GM19351 (cell line): Measurements from ENCODE around the gene PDE3A.

ENCODE experiments used
- ATAC-seq: cut with Tn5 transposase; IDR thresholded peaks from one replicate; pipeline ENCODE4 v1.9.1; 2021; ENCODE audit warnings: mild to moderate bottlenecking, moderate library complexity; ENCODE audit not compliant: unreplicated experiment

The PDE3A gene

DNA sequence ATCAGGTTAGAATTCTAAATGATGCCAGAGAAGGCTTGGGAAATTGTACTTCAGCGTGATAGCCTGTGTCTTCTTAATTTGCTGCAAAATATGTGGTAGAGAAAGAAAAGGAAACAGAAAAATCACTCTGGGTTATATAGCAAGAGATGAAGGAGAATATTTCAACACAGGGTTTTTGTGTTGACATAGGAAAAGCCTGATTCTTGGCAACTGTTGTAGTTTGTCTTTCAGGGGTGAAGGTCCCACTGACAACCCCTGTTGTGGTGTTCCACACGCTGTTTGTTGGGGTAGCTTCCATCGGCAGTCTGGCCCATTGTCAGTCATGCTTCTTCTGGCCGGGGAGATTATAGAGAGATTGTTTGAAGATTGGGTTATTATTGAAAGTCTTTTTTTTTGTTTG is 313.0 kb downstream of the PDE3A start:
- ATAC-seq: no peak

DNA sequence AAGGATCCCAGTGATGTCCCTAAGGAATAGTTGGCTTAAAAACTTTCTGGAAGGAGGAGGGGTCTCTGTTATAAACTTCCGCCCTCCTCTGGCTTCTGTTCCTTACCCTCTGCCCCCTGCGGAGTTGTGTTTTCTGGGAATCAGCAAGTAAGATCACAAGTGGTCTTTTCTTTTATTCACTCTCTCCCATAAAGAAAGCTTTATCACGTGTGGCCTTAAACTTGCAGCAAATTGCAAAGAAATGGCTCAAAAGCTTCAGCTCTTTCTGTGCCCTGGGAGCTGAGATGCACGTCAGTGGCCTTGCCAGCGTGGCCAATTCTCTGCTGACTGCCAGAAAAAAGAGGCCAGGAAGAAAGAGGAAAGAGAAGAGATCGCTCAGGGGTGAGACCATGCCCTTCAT is 326.9 kb downstream of the PDE3A start, which contains the start of gene SLCO1C1:
SLCO1C1 (plus strand) TSS at position 101 of the 400 bp plus-strand sequence. CDS start 4,245 bp downstream, outside the sequence.
- ATAC-seq: no peak

DNA sequence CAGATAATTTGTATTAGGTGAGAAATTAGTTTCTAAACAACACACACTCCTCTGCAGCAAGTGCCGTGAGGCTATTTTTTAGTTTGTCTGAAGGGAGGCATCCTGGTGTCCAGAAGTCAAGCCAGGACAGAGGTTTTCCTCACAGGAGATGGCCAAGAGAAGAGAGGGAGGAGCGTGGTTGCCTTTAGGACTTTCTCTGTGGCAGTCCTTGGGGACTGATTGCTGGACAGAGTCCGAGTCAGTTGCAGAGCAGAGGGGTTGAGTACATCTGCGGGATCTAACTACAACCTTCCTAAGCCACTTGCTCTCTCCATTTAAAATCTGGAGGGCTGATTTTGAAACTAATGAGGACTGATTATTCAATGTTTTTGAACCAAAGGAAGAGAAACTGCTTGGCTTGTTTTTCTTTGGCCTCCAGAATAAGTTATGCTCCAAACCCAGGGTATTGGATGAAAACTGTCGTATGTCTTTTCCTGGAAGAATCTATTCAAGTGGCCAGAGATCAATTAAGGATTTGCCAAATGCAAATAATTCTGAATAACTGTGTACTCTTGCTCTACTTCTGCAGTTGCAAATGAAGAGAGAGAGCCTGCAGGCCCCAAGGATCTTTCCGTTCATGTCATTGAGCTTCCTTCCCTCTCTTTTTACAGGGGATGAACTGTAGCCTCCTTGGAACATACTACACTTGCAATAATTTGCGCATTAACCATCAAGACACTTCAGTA is 328.0 kb downstream of the PDE3A start:
- ATAC-seq: no peak

DNA sequence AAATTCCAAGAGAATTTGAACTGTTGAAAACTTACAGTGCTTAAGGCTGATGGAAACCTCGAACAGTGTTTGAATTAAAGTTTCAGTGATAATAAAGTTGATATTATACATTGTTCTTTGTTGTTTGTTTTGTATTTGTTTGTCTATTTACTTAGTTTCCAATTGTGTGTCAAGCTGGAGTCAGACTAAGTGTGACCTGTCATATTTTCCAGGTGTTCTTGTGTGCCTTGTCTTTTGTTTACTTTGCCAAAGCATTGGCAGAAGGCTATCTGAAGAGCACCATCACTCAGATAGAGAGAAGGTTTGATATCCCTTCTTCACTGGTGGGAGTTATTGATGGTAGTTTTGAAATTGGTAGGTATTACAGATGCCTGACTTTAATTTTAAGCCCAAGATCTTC is 332.8 kb downstream of the PDE3A start:
- ATAC-seq: no peak

DNA sequence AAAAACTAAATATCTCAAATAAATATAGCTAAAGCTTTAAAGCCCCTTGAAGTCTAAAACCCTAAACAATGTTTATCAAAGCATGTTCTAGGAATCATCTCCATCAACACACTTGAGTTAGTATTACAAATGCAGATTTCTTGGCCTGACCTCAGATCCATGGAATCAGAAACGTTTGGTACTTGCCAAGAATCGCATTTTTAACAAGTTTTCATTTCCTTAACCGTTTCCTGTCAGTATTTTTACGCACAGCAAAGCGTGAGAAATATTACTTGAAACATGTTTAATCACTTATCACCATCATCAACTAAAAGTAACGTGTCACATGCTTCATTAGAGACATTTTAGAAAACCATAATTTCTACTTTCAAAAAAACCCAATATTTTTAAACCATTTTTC is 336.5 kb downstream of the PDE3A start:
- ATAC-seq: no peak

DNA sequence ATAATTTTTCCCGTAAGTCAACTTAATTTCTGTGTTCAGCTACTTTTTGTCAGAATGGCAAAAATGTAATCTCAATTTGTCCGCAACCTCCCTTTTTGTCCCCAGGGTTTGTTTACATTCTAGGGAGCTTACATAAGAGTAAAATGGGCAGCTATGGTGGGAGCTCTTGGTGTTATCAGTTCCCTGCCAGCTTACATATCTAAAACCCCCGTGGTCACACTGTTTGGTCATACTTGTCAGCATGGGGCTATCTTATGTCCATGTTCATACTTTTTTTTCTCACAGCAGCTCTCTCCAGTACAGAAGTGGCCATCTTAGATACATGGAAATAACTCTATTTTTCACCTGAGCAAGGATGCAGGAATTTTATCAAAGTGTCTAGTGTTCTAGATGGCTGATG is 343.5 kb downstream of the PDE3A start:
- ATAC-seq: no peak

DNA sequence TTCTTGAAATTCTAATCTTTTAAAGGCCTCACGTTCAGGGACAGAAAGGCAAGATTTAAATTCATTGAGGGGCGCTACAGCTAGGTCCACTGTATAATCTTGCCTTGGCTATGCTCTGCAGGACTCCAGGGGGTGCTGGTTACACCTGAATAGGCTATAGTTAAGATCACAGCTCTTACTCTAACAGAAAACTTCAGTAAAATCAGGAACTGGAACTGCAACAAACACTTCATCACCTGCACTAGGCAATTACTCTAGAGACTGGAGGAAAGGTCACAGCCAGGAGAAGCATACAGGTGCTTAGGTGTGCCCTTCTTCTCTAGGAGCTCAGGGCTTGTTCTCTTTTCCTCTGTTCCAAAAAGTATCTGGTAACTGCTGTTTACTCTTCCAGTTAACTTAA is 347.7 kb downstream of the PDE3A start:
- no peak for ATAC-seq

DNA sequence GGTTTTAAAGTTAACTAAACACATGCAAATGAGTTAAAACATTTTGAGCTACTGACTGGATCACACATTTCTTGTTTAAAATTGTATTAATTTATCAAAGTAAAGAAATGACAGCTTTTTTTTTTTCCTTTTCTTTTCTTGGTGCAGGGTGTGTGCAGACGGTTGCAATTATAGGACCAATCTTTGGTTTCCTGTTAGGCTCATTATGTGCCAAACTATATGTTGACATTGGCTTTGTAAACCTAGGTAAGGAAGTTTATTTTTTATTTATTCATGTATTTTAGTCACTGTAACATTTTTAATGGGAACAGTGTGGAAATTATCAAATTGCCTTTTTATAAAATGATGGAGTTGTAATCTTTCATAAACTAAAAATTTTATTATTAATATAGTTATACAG is 348.6 kb downstream of the PDE3A start:
- no peak for ATAC-seq

DNA sequence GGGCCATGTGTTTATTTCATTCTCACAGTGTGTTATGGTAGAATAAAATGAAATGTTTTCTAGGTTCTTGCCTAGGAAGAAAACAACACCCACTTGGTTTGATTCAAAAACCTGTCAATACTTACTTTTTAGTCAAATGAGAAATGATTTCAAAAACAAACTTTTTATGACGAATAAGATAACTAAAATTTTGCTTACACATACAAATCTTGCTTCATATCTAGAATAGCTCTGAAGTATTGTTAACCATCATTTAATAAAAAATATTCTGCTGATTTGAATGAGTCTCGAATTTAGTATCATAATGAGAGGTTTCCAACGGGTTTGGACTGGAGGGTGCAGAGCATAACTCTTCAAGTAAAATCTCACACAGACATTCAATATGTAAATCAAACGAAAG is 350.0 kb downstream of the PDE3A start:
- no peak for ATAC-seq

DNA sequence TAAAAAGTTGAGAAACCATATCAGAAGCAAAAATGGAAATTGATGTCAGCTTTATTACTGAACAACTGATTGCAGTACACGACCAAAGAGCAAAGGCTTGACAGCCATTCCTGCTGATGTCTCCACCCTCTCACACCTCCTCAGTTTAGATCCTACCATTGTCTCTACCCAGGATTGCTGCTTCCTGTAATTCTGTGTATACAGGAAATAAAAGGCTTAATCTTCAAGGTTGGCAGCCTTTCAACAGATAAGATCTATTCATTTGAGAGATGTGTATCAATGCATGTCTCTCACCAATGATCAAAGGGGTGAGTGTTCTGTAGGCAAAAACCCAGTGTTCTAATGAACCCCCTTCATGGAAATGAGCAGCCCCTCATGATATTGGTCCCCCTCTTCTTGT is 353.8 kb downstream of the PDE3A start:
- ATAC-seq: no peak

DNA sequence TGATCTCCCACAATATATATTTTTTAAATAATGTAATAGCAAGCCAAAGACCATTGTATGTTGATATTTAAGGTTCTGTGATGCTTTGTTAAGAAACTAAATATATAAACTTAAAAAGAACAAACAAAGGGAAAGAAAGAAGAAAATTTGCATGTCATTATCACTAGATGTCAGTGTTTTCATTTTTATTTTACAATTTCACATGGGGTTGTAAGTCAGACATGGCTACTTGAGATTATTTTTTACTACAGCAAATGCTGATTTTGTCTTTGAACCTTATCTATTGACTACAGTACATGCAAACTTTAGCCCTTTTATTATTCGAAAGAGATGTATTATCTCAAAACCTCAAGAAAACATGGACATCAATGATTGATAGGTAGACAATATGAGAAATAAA is 362.9 kb downstream of the PDE3A start:
- ATAC-seq: no peak
